ENCODE data around the gene APBB3.

Gene APBB3

GRCh38 chr5:140565780-140566095, 1.3 kb upstream of the APBB3 start:
- in situ Hi-C loops (cut with MboI; ENCODE audit: low pct_unique_long_range_greater_than_20kb, low sequenced_read_pairs, unreplicated experiment) = no loop called here
- TF ChIP-seq, protein P1, sequence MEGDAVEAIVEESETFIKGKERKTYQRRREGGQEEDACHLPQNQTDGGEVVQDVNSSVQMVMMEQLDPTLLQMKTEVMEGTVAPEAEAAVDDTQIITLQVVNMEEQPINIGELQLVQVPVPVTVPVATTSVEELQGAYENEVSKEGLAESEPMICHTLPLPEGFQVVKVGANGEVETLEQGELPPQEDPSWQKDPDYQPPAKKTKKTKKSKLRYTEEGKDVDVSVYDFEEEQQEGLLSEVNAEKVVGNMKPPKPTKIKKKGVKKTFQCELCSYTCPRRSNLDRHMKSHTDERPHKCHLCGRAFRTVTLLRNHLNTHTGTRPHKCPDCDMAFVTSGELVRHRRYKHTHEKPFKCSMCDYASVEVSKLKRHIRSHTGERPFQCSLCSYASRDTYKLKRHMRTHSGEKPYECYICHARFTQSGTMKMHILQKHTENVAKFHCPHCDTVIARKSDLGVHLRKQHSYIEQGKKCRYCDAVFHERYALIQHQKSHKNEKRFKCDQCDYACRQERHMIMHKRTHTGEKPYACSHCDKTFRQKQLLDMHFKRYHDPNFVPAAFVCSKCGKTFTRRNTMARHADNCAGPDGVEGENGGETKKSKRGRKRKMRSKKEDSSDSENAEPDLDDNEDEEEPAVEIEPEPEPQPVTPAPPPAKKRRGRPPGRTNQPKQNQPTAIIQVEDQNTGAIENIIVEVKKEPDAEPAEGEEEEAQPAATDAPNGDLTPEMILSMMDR (IDR thresholded peaks at IDR 0.05; ENCODE audit: extremely low read depth, insufficient read depth, missing control alignments) = no peak
- DNase-seq (ENCODE audit: low spot score) = no peak

- TF ChIP-seq, protein P1 (IDR thresholded peaks at IDR 0.05; ENCODE audit: extremely low read depth, insufficient read depth, missing control alignments) = no peak
- in situ Hi-C loops (cut with MboI; ENCODE audit: low pct_unique_long_range_greater_than_20kb, low sequenced_read_pairs, unreplicated experiment) = no loop called here
- DNase-seq (ENCODE audit: low spot score) = no peak
Observed at GRCh38 chr5:140565024-140565779, 804 bp upstream of the APBB3 start.

DNA sequence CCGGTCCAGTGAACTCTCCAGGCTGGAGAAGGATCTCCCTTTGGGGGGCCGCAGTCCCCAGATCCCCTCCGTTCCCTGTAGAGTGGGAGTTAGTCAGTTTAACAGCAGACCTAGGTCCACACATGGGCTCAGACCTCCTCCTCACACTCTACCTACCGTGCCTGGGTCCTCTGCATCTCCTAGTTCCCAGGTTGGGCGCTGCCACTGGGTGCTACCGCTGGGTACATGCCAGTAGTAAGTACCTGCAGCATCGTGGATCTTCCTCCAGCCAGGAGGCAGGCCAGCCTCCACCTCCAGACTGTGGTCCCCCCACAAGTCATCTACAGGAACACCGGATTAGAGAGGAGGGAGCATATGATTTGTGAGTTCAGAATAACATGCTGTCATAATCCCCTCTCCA, 802 bp downstream of the APBB3 start:
- no peak for DNase-seq (ENCODE audit: low spot score)
- TF ChIP-seq, protein P1 (IDR thresholded peaks at IDR 0.05; ENCODE audit: extremely low read depth, insufficient read depth, missing control alignments) = no peak
- in situ Hi-C loops (cut with MboI; ENCODE audit: low pct_unique_long_range_greater_than_20kb, low sequenced_read_pairs, unreplicated experiment) = no loop called here

DNA sequence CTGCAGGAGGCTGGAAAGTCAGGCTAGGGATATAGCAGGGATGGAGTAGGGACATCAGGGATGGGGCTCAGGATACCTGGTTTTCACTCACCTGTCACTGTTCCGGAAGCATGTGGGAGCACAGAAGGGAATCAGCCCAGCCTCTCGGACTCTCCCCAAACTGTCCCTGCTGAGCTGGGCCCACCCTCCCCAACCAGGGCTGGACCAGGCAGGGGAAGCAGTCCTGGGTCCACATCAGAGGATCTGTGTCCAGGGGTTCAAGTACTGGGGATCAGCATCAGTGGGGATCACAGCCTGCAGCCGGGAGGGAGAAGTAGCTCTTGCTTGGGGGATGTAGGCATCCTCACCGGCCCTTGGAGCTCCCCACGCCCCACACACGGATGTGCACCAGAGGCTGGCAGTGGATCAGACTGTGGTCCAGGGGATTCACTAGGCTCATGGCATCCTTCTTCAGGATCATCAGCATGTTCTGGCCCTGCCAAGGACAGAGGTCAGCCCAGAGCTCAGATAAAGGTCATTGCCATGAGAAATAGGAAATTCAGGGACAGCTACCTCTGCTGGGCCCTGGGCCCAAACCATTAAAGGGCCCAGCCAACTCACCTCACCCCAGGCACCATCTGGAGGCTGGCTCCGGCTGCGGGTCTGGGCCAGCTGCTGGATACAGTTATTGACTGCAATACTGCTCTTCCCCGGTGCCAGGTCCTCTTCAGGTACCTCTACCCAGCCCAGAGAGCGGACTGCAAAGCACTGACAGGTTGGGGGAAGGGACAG, 2.5 kb downstream of the APBB3 start:
- no peak for DNase-seq (ENCODE audit: low spot score)
- in situ Hi-C loops (cut with MboI; ENCODE audit: low pct_unique_long_range_greater_than_20kb, low sequenced_read_pairs, unreplicated experiment) = no loop called here
- TF ChIP-seq, protein P1 (IDR thresholded peaks at IDR 0.05; ENCODE audit: extremely low read depth, insufficient read depth, missing control alignments) = no peak

GRCh38 chr5:140560227-140560626, 4.2 kb downstream of the APBB3 start:
- in situ Hi-C loops (cut with MboI; ENCODE audit: low pct_unique_long_range_greater_than_20kb, low sequenced_read_pairs, unreplicated experiment) = no loop called here
- no peak for DNase-seq (ENCODE audit: low spot score)
- TF ChIP-seq, protein P1 (IDR thresholded peaks at IDR 0.05; ENCODE audit: extremely low read depth, insufficient read depth, missing control alignments) = no peak

DNA sequence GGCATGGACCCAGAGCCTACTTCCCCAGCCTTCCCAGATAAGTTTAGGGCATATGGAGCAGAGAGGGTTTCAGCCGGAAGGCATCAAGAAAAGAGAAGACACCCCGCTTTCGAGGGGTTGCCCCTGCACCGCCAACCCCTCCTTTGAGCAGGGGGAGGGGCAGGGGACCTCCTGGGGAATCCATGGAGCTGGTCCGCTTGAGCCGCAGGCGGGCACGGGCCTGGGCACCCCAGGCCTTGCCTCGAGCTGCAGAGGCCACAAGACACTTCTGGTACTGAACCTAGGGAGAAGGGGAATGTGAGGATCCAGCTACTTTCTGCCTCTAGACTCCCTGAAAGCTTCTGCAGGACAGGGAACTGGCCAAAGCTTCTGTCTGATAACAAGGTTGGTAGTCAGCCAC, 5.9 kb downstream of the APBB3 start:
- in situ Hi-C loops (cut with MboI; ENCODE audit: low pct_unique_long_range_greater_than_20kb, low sequenced_read_pairs, unreplicated experiment) = no loop called here
- TF ChIP-seq, protein P1 (IDR thresholded peaks at IDR 0.05; ENCODE audit: extremely low read depth, insufficient read depth, missing control alignments) = no peak
- DNase-seq (ENCODE audit: low spot score) = no peak

Data from GM13977 (cell line).